GM12864 (cell line): ENCODE results near the gene KCNQ1.

Source experiments
- DNase-seq: peaks from one replicate; pipeline ENCODE4 v3.0.0-alpha.2; 2011; ENCODE audit warnings: low read depth
- H3K4me3 ChIP-seq: 2 replicates; pipeline ENCODE4 v1.5.1; 2011; ENCODE audit warnings: mild to moderate bottlenecking, low read depth, low read length, control low read depth
- CTCF ChIP-seq: IDR thresholded peaks from 2 replicates; pipeline ENCODE4 v1.5.1; 2011; ENCODE audit warnings: low read depth, mild to moderate bottlenecking, moderate library complexity, low read length, control low read depth, inconsistent platforms; ENCODE audit errors: missing control alignments

KCNQ1 gene

DNA sequence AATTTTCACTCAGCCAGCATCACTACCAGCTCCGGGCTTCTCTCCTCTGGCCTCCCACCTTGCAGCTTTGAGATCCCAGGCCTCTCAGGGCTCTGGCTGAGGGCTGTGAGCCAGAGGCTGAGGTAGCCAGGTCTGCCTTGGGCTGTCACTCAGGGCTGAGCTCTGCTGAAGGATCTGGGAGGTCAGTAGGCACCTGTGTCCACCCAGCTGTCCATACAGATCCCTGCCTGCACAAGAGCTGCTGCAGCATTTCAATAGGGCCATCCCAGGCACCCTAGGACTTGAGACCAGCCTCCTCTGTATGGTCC is 242.4 kb downstream of the KCNQ1 start:
- no peak for TF ChIP-seq CTCF
- H3K4me3 ChIP-seq = no peak overlapping the region
- no peak for DNase-seq

- no peak for DNase-seq
- H3K4me3 ChIP-seq = no peak overlapping the region
- no peak for TF ChIP-seq CTCF
Measured at GRCh38 chr11:2687782-2688191, 243.0 kb downstream of the KCNQ1 start.

DNA sequence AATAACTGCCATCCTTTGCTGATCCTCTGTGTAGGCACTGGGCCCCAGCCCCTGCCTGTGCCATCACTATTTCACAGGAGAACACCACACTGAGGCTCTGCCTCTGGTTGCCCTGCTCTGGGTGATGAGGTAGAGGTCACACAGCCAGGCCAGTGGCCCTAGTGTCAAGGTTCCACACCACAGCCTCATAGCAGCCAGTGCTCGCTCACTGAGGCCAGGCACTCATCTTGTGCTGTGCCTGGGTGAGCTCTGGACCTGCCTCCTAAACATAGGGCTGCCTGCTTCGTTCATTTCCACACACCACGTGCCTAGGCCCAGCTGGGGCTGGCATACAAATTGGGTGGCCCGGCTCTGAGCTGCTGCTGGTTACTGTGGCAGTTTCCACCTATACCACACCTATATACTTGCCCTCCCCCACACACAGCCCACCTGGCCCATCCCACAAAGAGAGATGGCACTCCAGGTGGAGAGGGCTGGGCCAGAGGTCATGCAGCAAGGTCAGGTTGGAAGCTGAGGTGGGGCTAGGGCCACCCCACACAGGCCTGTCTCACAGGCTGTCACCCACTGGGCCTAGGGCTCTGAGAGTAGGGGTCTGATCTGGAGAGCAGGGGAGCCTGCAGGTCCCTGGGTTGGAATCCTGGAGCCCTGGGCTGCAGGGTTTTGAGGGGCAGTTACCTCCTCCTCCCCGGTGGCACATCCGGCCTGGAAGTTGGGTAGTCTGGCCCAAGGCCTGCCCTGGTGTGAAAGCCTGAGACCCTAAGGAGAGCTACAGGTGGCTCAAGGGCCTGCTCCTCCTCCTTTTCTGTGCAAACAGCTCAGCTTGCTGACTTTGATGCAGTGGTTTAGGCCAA is 243.8 kb downstream of the KCNQ1 start:
- no peak for DNase-seq
- H3K4me3 ChIP-seq = no peak overlapping the region
- no peak for TF ChIP-seq CTCF

DNA sequence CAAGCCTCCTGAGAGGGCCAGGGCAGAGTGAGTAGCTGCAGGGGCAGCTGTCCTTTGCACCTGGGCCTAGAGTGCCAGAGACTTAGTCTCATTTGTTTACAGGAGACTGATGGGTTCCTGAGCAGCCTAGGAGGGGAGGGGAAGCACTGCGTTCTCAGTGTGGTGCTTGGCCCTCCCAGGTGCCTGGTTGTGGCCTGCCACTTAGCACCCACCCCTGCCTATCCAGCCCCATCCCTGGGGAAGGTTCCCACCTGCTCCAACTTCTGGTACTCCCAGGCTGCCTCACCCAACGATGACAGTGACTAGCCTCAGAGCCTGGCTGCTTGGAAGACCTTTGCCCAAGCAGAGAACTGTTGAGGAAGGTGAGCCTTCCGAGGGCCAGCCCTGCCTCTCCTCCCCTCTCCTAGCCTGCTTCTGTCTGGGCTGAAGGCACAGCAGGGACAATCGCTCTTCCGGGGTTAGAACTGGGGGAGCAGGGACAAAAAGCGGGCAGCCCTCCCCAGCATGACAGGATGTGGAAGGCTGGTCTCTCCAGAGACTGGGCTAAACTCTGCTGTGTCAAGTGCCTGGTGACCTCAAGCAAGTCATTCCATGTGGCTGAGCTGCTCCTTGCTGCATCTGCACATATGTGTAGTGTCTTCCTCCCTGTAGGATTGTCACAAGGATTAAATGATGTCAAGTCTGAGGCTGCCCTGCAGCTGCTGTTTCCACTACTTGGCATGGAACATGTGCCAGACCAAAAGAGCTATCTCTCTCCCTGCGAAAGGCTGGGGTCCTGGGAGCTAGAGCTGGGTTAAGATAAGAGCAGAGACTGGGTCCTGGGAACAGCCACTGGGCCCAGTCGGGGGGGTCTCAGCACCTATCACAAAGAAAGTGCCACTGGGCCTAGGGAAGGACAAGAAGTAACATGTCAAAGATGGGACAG is 245.1 kb downstream of the KCNQ1 start:
- no peak for DNase-seq
- H3K4me3 ChIP-seq = no peak overlapping the region
- no peak for TF ChIP-seq CTCF

DNA sequence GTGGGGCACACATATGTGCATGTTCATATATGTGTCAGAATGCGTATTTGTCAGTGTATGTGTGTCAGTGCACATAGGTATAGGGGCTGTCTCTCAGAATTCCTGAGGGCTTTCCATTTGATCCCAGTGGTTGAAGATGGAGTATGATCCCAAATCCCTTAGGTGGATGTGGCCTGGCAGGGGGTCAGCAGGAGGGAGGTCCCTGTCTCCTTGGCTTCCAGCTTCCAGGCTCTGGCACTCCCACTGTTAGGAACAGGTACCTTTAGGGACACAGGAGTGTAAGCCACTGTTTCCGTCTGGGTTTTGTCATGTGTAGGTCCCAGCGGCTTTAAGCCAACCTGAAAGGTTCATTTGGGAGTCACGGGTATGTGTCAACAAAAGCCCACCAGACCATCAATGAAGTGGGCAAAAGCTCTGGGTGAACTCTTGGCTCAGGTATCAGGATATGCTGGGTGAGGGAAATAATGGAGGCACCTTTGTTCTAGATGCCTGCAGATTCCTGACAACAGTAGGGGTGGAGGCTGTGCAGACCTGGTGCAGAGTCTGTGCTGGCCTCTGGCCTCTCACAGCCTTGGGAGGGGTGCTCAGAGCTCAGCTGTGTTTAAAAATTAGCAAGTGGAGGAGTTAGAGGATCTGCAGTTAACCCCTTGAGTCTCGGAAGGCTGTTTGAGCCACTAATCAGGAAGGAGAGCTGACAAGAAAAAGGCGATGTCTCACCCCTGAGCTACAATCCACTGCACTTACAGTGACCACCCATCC is 246.0 kb downstream of the KCNQ1 start:
- TF ChIP-seq CTCF = no peak
- H3K4me3 ChIP-seq = no peak overlapping the region

GRCh38 chr11:2691355-2691761 is 246.6 kb downstream of the KCNQ1 start:
- TF ChIP-seq CTCF = no peak
- no peak overlapping the region for H3K4me3 ChIP-seq
- no peak for DNase-seq

More for the DNA sequence above, 246.0 kb downstream of the KCNQ1 start:
- DNase-seq = no peak
